SK-N-MC (cell line): ENCODE results near the gene CINP.
"Not testable (repeated sequence)": the region's sequence is repeated elsewhere in the genome, so short reads cannot be mapped to it uniquely, and the experiment has no call there.

Experiments used
- DNase-seq: peaks from one replicate; pipeline ENCODE4 v3.0.0-alpha.2; 2011; ENCODE audit warnings: low read depth, low spot score
- H3K27ac ChIP-seq: fragments of 200-600 bp; sonication (generic); 2 replicates; pipeline ENCODE4 v1.5.1; 2016; ENCODE audit warnings: mixed run types
- H3K36me3 ChIP-seq: fragments of 200-600 bp; sonication (generic); 2 replicates; pipeline ENCODE4 v1.6.1; 2017; ENCODE audit warnings: antibody characterized with exemption, low read length, mixed read lengths; ENCODE audit not compliant: insufficient read depth
- H3K4me3 ChIP-seq: fragments of 200-600 bp; sonication (generic); 2 replicates; pipeline ENCODE4 v1.5.1; 2016
- H3K9ac ChIP-seq: fragments of 200-600 bp; sonication (generic); 2 replicates; pipeline ENCODE4 v1.8.0; 2017; ENCODE audit warnings: mixed run types, mixed read lengths; ENCODE audit not compliant: insufficient read length
- H3K9me3 ChIP-seq: fragments of 200-600 bp; sonication (generic); 2 replicates; pipeline ENCODE4 v1.6.1; 2017; ENCODE audit warnings: low read depth, mild to moderate bottlenecking, antibody characterized with exemption, low read length, moderate library complexity, mixed read lengths
- EZH2 ChIP-seq: fragments of 200-600 bp; sonication (generic); IDR thresholded peaks from one replicate; pipeline ENCODE4 v1.6.1; 2017; ENCODE audit warnings: antibody characterized with exemption
- FOXP2 ChIP-seq: optimal IDR thresholded peaks from 2 replicates; pipeline ENCODE3; 2011; ENCODE audit warnings: mild to moderate bottlenecking, moderate library complexity; ENCODE audit not compliant: insufficient read depth; ENCODE audit errors: extremely low read length, control extremely low read depth
- POLR2AphosphoS5 ChIP-seq: IDR thresholded peaks from 2 replicates; pipeline ENCODE4 v1.6.1; 2012; ENCODE audit warnings: mild to moderate bottlenecking, low read depth, low read length, borderline replicate concordance

Gene CINP

DNA sequence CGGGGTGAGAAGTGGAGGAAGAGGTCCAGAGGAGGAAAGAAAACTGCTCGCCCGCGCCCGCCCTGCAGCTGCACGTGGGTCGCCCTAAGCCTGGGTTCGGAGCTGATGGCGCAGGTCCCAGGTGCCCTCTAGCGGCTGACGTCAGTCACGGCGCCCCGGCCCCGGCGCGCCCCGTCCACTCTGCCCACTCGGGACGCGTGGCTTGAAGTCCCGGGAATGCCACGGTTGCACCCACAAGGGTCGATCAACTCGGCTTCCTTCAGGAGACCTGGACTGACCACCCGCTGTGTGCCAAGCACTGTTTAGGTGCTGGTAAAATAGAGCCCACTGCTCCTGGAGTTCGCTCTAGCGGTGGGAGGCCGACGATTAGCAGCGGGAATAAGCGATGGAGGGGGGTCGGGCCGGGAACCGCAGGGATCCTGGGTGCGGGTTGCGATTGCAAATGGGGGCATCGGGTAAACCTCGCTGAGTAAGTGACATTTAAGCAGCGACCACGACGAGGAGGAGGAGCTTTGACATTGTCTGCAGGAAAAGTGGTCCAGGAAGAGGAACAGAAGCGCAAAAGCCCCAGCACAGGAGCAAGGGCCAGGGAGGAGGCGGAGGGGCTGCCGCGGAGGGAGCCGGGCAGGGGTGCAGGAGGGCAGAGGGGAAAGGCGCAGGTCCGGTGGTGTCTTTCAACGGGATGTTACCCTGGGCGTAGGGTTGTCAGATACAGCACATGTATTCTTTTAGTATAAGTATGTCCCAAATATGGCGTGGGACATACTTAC is 48.3 kb downstream of the CINP start:
- Histone ChIP-seq H3K9me3 (no peaks in the 10 kb centered on the region), H3K36me3 (no peaks in the 10 kb centered on the region), H3K27ac (no peak overlapping the region), H3K9ac (peak overlapping the region; percentile 51), H3K4me3 (peak overlapping the region; percentile 82)
- no peak for DNase-seq
- TF ChIP-seq EZH2 (no peak), POLR2AphosphoS5 (no peak), FOXP2 (no peak)

DNA sequence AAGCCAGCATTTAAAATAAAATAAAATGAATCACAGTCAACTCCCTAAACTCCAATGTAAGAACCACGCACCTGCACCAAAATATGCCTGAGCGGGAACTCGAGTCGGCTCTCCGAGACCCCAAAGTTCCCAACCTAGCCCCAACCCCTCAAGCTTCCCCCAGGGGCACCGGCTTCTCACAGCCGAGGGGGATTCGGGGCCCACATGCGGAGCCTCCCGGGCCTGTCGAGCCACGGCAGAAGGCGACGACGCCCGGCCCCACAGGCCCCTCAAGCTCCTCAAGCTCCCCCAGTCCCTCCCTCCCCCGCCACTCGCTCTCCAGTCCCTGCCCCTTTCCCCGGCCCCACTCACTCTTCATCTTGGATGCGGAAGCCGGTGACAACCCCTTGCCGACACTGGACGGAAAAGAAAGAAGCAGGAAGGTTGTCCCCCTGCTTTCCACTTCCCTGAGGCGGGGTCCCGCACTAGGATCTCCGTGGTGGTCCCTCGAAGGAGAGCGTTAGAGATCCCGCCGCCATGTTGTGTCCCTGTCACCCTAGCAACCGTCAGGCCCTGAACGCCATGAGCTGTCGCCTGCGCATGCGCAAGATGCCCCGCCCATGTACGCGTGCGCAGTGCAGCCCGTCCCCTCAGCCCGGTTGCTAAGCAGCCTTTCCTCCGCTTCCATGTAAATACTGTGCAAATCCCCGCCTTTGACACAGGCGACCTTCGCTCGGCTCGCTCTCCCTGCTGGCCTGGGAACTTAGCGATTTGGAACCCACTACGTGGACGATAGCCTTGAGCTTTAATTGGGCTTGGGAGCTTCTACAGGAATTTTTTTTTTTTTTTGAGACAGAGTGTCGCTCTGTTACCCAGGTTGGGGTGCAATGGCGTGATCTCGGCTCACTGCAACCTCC is 57.8 kb downstream of the CINP start, which contains the start of gene MOK:
Gene MOK, minus strand, starts transcription at position 554 of the 896 bp plus-strand sequence. Its CDS starts 196 bp downstream, at position 358.
- no peak for TF ChIP-seq EZH2
- TF ChIP-seq POLR2AphosphoS5: peak; percentile 39; the same call in 1 of the 2 replicates
- Histone ChIP-seq H3K27ac (no peak within 1 kb of the TSS), H3K9me3 (no peaks in the 10 kb centered on the region), H3K4me3 (peak within 1 kb of the TSS; percentile 80), H3K9ac (peak within 1 kb of the TSS; percentile 70), H3K36me3 (no peaks in the 10 kb centered on the region)
- peak; percentile 75 for DNase-seq

DNA sequence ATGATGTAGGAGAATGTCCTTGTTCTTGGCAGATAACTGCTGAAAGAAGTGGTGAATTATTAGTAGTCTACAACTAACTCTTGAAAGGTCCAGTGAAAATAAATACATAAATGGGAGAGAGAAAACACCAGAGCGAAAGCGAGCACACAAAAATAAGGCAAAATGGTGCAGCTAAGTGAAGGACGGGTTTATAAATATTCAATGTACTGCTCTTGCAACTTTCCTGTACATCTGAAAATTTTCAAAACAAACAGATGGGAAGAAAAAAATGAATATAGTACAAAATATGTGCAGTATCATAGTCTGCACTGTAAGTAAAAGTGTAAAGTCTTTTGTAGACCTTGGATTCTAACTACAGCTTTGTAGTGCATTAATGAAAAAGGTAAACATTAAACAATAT is 59.0 kb downstream of the CINP start:
- Histone ChIP-seq H3K9ac (peak overlapping the region; percentile 70), H3K27ac (no peak overlapping the region), H3K9me3 (no peaks in the 10 kb centered on the region), H3K4me3 (peak overlapping the region; percentile 80), H3K36me3 (no peaks in the 10 kb centered on the region)
- TF ChIP-seq FOXP2 (no peak), EZH2 (no peak), POLR2AphosphoS5 (no peak)
- no peak for DNase-seq

DNA sequence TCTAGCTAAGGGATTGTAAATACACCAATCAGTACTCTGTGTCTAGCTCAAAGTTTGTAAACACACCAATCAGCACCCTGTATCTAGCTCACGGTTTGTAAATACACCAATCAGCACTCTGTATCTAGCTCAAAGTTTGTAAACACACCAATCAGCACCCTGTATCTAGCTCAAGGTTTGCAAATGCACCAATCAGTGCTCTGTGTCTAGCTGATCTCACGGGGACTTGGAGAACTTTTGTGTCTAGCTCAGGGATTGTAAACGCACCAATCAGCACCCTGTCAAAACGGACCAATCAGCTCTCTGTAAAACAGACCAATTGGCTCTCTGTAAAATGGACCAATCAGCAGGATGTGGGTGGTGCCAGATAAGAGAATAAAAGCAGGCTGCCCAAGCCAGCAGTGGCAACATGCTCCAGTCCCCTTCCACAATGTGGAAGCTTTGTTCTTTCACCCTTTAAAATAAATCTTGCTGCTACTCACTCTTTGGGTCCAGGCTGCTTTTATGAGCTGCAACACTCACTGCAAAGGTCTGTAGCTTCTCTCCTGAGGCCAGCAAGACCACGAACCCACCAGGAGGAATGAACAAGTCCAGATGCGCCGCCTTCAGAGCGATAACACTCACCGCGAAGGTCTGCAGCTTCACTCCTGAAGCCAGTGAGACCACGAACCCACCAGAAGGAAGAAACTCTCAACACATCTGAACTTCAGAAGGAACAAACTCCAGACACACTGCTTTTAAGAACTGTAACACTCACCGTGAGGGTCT is 64.2 kb downstream of the CINP start:
- H3K9ac ChIP-seq, H3K36me3 ChIP-seq, H3K27ac ChIP-seq, H3K9me3 ChIP-seq, DNase-seq, H3K4me3 ChIP-seq: not testable (repeated sequence)
